Activated T-cell treated with anti-CD3 and anti-CD28 coated beads, Interleukin-2, amount 50 U/mL, for 72 hours (primary cell): Measurements from ENCODE around the gene BTBD19. TPM values are rescaled to one million over a fixed set of nuclear protein-coding genes. Genes with fewer than 3 reads are reported as not detected.
"Not testable (repeated sequence)": the region's sequence is repeated elsewhere in the genome, so short reads cannot be mapped to it uniquely, and the experiment has no call there.

ENCODE experiments used
- ATAC-seq, 2 donors: fragments of 150-1000 bp; cut with Tn5 transposase; replicated peaks in 1 of 2; 2 replicates each; pipeline ENCODE4 v1.10.0; 2021; ENCODE audit warnings: moderate library complexity in 2 of 2, mild to moderate bottlenecking in 1 of 2
- DNase-seq, 2 donors: peaks; one replicate each; pipeline ENCODE4 v3.0.0; 2021 to 2022; ENCODE audit warnings: mixed read lengths in 1 of 2
- H3K27ac Mint-ChIP-seq: one replicate; pipeline ENCODE4 v1.8.0; 2022; ENCODE audit warnings: mild to moderate bottlenecking, moderate library complexity, mixed read lengths
- H3K27me3 Mint-ChIP-seq: one replicate; pipeline ENCODE4 v1.8.0; 2022; ENCODE audit warnings: low read depth, mixed read lengths
- H3K36me3 Mint-ChIP-seq, 2 donors: one replicate each; pipeline ENCODE4 v1.8.0; 2022; ENCODE audit warnings: mixed read lengths in 2 of 2, mild to moderate bottlenecking in 1 of 2; ENCODE audit not compliant: insufficient read depth in 2 of 2
- H3K4me1 Mint-ChIP-seq: one replicate; pipeline ENCODE4 v1.8.0; 2022; ENCODE audit warnings: low read depth, mixed read lengths
- H3K4me3 Mint-ChIP-seq, 2 donors: one replicate each; pipeline ENCODE4 v1.8.0; 2022; ENCODE audit warnings: mild to moderate bottlenecking in 2 of 2, mixed read lengths in 2 of 2, moderate library complexity in 2 of 2
- H3K9me3 Mint-ChIP-seq, 2 donors: one replicate each; pipeline ENCODE4 v1.8.0; 2022; ENCODE audit warnings: mixed read lengths in 2 of 2
- total RNA-seq, 2 donors: library from RNA; stranded (reverse); gene quantifications; one replicate each; pipeline ENCODE4 v1.2.3, GENCODE V29; 2022

BTBD19 gene
- total RNA-seq, 2 donors from 2014 or later, result 9.4 to 16.8 TPM

DNA sequence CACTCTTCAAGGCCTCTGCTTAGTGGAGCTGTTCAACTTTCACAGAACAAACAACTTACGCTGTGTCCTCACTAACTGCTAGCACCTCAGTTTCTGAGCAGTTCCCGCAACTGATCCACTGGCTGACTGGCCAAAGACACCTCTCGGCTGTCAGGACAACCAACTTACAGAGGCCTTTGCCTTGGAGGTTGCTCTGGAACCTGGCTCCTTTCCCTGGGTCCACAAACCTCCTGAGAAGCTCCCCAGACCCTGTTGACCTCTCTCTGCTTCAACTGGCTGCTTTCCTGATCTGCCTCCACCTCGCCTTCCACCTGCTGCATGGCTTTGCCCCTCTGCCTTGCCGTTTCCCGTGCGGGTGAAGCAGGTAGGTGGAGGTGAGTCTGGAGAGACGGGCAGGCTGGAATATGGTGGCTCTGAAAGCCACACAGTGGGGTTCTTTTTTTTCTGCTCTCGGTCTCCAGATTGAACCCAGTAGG, 13.0 kb downstream of the BTBD19 start:
- H3K36me3 Mint-ChIP-seq, result peaks cover 3% of the 10 kb centered on the region in 2 donors
- H3K27me3 Mint-ChIP-seq, result no peaks in the 10 kb centered on the region
- H3K9me3 Mint-ChIP-seq, result no peaks in the 10 kb centered on the region
- DNase-seq (no peak), ATAC-seq (no peak)
- H3K4me1 Mint-ChIP-seq, result peaks cover 47% of the 10 kb centered on the region
- peak overlapping the region; percentile 49 for H3K27ac Mint-ChIP-seq
- peak overlapping the region; percentile 94 to 95 for H3K4me3 Mint-ChIP-seq

DNA sequence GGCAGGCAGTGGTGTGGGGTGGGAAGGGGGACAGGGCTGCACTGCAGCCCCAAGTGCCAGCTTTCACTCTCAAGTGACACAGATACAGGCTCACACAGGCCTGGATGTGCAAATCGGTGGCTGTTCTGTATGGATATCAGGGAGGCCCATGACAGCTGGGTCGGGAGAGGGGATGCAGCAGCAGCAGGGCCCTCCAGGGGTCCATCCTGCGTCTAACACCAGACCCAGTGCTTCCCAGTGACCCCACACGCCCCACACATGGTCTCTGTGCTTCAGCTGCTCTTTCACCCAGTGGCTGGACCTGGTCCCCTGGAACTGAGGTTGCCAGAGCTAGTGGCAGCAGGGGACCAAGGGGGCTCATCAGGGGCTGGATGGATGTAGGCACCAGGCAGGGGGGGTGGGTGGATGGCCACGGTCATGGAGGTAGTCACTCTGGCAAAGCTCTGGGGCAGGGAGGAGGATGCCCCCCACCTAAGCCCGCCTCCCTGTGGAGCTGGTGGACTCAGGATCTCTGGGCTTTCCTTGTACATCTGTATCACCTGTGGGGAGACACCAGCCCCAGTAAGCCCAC, 13.9 kb downstream of the BTBD19 start:
- Mint-ChIP-seq H3K27me3 (no peaks in the 10 kb centered on the region), H3K36me3 (peaks cover 3% of the 10 kb centered on the region in 2 donors), H3K9me3 (no peaks in the 10 kb centered on the region), H3K4me3 (no peak overlapping the region), H3K4me1 (peaks cover 43% of the 10 kb centered on the region), H3K27ac (no peak overlapping the region)
- no peak for DNase-seq
- no peak for ATAC-seq

GRCh38 chr1:44822981-44823451, 14.7 kb downstream of the BTBD19 start:
- peaks cover 38% of the 10 kb centered on the region for H3K4me1 Mint-ChIP-seq
- ATAC-seq, result no peak
- no peak overlapping the region for H3K27ac Mint-ChIP-seq
- H3K27me3 Mint-ChIP-seq, result no peaks in the 10 kb centered on the region
- no peak for DNase-seq
- no peaks in the 10 kb centered on the region for H3K9me3 Mint-ChIP-seq
- peaks cover 2% of the 10 kb centered on the region in 2 donors for H3K36me3 Mint-ChIP-seq
- H3K4me3 Mint-ChIP-seq, result no peak overlapping the region

- H3K36me3 Mint-ChIP-seq, H3K27me3 Mint-ChIP-seq, DNase-seq, ATAC-seq, H3K27ac Mint-ChIP-seq, H3K9me3 Mint-ChIP-seq, H3K4me3 Mint-ChIP-seq: not testable (repeated sequence)
- peaks cover 28% of the 10 kb centered on the region for H3K4me1 Mint-ChIP-seq
These were observed 16.1 kb downstream of the BTBD19 start for GRCh38 chr1:44824392-44824791.

DNA sequence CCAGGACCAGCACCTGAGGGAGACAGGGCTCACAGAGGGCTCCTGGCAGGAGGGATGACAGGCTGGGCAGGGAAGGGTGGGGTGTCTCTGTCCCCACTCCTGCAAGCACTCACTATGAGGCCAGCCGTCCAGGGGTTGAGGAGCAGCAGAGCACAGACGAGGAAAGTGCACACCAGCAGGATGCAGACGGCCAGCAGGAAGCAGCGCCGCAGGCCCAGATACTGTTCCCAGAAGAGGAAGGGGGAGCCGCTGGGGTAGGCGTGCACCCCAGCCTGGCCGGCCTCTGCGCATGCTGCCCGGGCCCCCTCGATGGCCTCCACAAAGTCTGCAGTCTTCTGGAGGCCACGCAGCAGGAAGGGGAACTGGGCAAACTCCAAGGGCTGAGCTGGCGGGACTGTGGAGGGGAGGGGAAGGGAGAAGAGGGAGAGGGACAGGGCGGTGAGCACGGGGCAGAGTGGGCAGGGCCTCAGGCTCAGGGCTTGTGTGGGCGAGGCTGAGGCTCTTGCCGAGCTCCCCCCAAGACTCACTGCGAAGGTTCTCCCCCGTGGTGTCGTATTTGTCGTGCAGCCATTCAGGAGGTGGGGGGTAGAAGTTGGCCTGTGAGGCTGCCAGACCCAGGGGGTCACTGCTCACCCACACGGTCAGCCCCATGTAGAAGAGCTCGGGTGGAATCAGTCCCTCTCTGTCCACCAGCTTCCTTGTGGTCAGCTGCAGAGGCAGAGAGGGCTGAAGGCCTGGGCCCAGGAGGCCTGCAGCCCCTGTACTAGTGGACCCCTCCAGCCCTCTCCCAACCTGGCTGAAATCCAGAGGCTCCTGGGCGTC, 18.3 kb downstream of the BTBD19 start:
- ATAC-seq (no peak), DNase-seq (no peak)
- Mint-ChIP-seq H3K4me1 (peaks cover 12% of the 10 kb centered on the region), H3K27me3 (no peaks in the 10 kb centered on the region), H3K4me3 (no peak overlapping the region), H3K27ac (no peak overlapping the region), H3K9me3 (no peaks in the 10 kb centered on the region), H3K36me3 (no peaks in the 10 kb centered on the region)

- Mint-ChIP-seq H3K27me3 (no peaks in the 10 kb centered on the region), H3K9me3 (no peaks in the 10 kb centered on the region), H3K36me3 (no peaks in the 10 kb centered on the region), H3K4me3 (no peak overlapping the region), H3K4me1 (peaks cover 11% of the 10 kb centered on the region), H3K27ac (no peak overlapping the region)
- no peak for DNase-seq
- ATAC-seq, result no peak
These were observed 19.1 kb downstream of the BTBD19 start for GRCh38 chr1:44827197-44828002.

DNA sequence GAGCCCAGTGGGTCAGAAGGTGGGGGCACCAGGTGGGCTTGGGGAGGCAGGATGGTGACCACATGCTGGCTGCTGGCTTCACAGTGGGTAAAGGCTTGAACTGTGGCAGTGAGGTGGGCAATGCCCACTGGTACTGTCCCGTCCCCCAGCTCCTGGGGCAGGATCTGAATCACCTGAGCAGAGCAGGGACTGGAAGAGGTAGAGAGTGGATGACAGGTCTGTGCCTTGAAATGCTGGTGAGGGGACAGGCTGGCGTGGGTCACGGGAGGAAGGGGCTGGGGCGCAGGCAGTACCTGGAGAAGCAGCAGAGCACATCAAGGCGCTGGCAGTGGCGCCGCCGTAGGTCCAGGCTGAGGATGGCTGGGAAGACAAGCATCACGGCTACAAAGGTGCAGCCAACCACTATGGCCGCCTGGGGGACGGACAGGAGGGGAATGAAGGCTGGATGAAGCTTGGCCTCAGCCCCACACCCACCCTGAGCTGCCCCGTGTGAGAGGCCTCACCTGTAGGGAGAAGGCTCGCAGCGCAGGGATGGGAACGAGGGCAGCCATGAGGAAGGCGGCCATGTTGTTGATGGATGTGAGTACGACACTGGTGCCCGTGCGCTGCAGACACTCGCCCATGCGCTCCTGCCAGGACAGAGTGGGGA, 19.8 kb downstream of the BTBD19 start:
- H3K36me3 Mint-ChIP-seq, result no peaks in the 10 kb centered on the region
- peaks cover 11% of the 10 kb centered on the region for H3K4me1 Mint-ChIP-seq
- ATAC-seq, result peak in 1 of 2 donors; percentile 21

DNA sequence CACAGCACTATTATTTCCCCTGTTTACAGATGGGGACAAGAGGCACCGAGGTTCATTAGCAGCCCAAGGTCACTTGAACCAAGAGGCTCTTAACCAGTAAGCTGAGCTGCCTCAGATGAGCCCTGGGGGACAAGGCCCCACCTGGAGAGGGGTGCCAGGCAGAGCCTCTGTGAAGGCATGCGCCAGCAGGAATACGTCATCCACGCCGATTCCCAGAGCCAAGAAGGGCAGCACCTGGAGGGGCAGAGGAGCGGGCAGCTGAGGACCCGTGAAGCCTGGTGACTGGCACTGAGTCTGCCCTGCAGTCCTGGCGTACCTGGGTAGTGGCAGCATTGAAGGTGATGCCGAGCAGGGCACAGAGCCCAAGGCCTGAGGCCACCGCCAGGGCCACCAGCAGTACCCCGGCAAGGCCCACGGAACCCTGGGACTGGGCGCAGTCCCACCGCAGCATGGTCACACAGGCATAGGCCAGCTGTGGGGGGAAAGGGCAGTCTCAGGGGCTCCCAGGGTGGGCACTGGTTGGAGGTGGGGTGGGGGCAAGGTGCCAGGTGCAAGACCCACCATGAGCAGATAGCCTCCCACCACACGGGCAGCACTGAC, 20.6 kb downstream of the BTBD19 start:
- H3K9me3 Mint-ChIP-seq, result no peaks in the 10 kb centered on the region
- no peak for ATAC-seq

More for the DNA sequence above, 19.8 kb downstream of the BTBD19 start:
- DNase-seq, result no peak
- no peaks in the 10 kb centered on the region for H3K27me3 Mint-ChIP-seq
- H3K9me3 Mint-ChIP-seq, result no peaks in the 10 kb centered on the region
- no peak overlapping the region for H3K27ac Mint-ChIP-seq
- no peak overlapping the region for H3K4me3 Mint-ChIP-seq

DNA sequence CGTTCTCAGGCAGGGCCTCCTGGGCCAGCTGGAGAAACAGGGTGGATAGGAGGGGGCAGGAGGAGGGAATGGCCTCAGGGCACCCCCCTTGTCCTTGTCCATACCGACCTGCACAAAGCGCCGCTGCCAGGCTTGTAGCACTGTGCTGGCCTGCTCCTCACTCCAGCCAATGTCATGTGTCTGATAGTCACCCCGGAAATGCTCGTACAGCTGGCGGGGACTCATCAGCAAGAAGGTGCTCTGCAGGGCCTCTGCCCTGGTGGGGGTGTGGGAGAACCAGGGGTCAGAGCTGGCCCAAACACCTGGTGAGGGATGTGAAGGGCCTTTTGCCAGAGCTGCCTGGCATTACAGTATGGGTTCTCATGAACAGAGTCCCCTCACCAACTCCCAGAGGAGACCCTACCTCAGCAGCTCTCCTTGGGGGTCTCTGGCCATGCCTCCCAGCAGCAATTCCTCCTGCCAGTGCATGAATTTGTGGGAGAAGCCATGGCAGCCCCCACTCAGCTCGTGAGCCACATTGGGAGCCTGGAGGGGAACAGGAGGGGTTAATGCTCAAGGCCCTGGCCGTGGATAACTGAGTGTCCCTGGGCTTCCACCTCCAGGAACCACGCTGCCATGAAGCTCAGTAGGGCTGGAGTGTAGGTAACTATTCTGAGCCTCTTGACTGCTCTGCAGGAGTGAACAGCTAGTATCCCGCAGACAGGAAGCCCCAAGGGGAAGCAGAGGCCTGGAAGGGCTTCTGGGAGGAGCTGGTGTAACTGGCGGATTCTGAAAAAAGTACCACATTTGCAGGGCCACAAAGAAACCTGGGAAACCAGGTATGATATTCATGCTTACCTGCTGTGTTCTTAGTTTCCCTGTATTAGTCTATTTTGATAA, 21.4 kb downstream of the BTBD19 start:
- no peak for ATAC-seq
- no peak for DNase-seq
- peaks cover 11% of the 10 kb centered on the region for H3K4me1 Mint-ChIP-seq
- H3K36me3 Mint-ChIP-seq, result no peaks in the 10 kb centered on the region
- H3K27me3 Mint-ChIP-seq, result no peaks in the 10 kb centered on the region
- H3K27ac Mint-ChIP-seq, result no peak overlapping the region
- H3K4me3 Mint-ChIP-seq, result no peak overlapping the region
- no peaks in the 10 kb centered on the region for H3K9me3 Mint-ChIP-seq

More for the DNA sequence above, 20.6 kb downstream of the BTBD19 start:
- Mint-ChIP-seq H3K4me3 (no peak overlapping the region), H3K27me3 (no peaks in the 10 kb centered on the region), H3K4me1 (peaks cover 11% of the 10 kb centered on the region), H3K36me3 (no peaks in the 10 kb centered on the region), H3K27ac (no peak overlapping the region)
- DNase-seq, result no peak

GRCh38 chr1:44830900-44831304, 22.6 kb downstream of the BTBD19 start:
- DNase-seq, result no peak
- no peak overlapping the region for H3K4me3 Mint-ChIP-seq
- H3K27me3 Mint-ChIP-seq, result no peaks in the 10 kb centered on the region
- H3K9me3 Mint-ChIP-seq, result no peaks in the 10 kb centered on the region
- peaks cover 16% of the 10 kb centered on the region for H3K4me1 Mint-ChIP-seq
- no peak for ATAC-seq
- H3K36me3 Mint-ChIP-seq, result no peaks in the 10 kb centered on the region
- H3K27ac Mint-ChIP-seq, result no peak overlapping the region

DNA sequence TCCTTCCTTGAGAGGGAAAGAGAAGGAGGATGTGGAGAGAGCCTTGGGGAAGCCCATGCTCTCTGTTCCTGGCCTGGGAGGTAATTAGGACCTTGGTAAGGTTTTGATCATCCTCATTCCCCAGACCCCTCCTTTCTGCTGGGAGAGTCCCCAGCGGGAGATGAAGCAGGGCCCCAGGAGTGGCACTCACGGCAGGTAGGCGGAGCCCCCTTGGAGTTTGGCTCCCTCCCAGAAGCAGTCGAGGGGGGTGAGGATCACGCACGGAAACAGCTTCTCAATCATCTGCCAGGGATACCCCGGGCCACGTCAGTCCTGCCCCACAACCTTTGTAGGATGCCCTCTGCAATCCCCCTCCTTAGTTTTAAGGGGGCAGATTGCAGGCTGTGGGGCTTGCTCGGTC, 23.2 kb downstream of the BTBD19 start:
- H3K36me3 Mint-ChIP-seq, result no peaks in the 10 kb centered on the region
- H3K4me1 Mint-ChIP-seq, result peaks cover 22% of the 10 kb centered on the region
- H3K27me3 Mint-ChIP-seq, result no peaks in the 10 kb centered on the region
- H3K27ac Mint-ChIP-seq, result no peak overlapping the region
- ATAC-seq (no peak), DNase-seq (no peak)
- no peaks in the 10 kb centered on the region for H3K9me3 Mint-ChIP-seq
- no peak overlapping the region for H3K4me3 Mint-ChIP-seq
